ENCODE results near the gene COL2A1. TPM values are rescaled to one million over a fixed set of nuclear protein-coding genes. Genes with fewer than 3 reads are reported as not detected.

The COL2A1 gene
- total RNA-seq, 2 experiments from 2014 or later, result 0.34 TPM; not detected in 1

- ChIA-PET POLR2A (interaction anchor here (1.0 to 1.5 kb wide), 2 partner anchors 28 to 154 kb away, joined by 3 read pairs; no protein-coding TSS in a partner anchor), CTCF (interaction anchor here (0.7 kb wide), 1 partner anchor 30 kb away, joined by 3 read pairs; the partner anchor contains the start of gene TMEM106C)
- Mint-ChIP-seq H3K9me3 (no peaks in the 10 kb centered on the region), H3K27me3 (peaks cover 33% of the 10 kb centered on the region), H3K27ac (no peak overlapping the region), H3K4me1 (ENCODE audit: low read depth) (peaks cover 22% of the 10 kb centered on the region), H3K36me3 (ENCODE audit: low read depth) (no peaks in the 10 kb centered on the region), H3K4me3 (no peak overlapping the region)
- no peak for ATAC-seq
- no peak for DNase-seq
- intact Hi-C loops (cut with micrococcal nuclease), result no loop called here
- no peak for TF ChIP-seq CTCF (IDR thresholded peaks at IDR 0.05)
These were observed 10.8 kb downstream of the COL2A1 start for GRCh38 chr12:47993491-47993890.

- no peak for ATAC-seq
- no peak for DNase-seq
- CTCF ChIA-PET, result interaction anchor here (0.7 to 0.9 kb wide), 2 partner anchors 11 to 29 kb away, joined by 3 read pairs; partner anchors contain the start of gene TMEM106C
- intact Hi-C loops (cut with micrococcal nuclease), result no loop called here
- TF ChIP-seq CTCF (IDR thresholded peaks at IDR 0.05), result no peak
- H3K9me3 Mint-ChIP-seq, result no peaks in the 10 kb centered on the region
- peaks cover 26% of the 10 kb centered on the region for H3K27me3 Mint-ChIP-seq
- no peak overlapping the region for H3K27ac Mint-ChIP-seq
- peaks cover 22% of the 10 kb centered on the region for H3K4me1 Mint-ChIP-seq (ENCODE audit: low read depth)
- H3K4me3 Mint-ChIP-seq, result no peak overlapping the region
- no peaks in the 10 kb centered on the region for H3K36me3 Mint-ChIP-seq (ENCODE audit: low read depth)
- POLR2A ChIA-PET, result interaction anchor here (0.5 to 1.5 kb wide), 2 partner anchors 27 to 165 kb away, joined by 3 read pairs; partner anchors contain the start of gene ASB8
These were observed 11.5 kb downstream of the COL2A1 start for GRCh38 chr12:47992776-47993175.

GRCh38 chr12:47991106-47992061 lies 12.9 kb downstream of the COL2A1 start:
- intact Hi-C loops (cut with micrococcal nuclease), result no loop called here
- CTCF ChIA-PET, result interaction anchor here (0.9 to 2.1 kb wide), 10 partner anchors 12 to 248 kb away, joined by 3 to 6 read pairs (median 3); partner anchors contain the start of gene TMEM106C
- POLR2A ChIA-PET, result interaction anchor here (1.0 to 1.9 kb wide), 2 partner anchors 14 to 51 kb away, joined by 3 to 4 read pairs; no protein-coding TSS in a partner anchor
- no peaks in the 10 kb centered on the region for H3K9me3 Mint-ChIP-seq
- no peaks in the 10 kb centered on the region for H3K36me3 Mint-ChIP-seq (ENCODE audit: low read depth)
- DNase-seq (no peak), ATAC-seq (no peak)
- TF ChIP-seq CTCF (IDR thresholded peaks at IDR 0.05), result no peak
- H3K27me3 Mint-ChIP-seq, result peaks cover 24% of the 10 kb centered on the region
- H3K4me1 Mint-ChIP-seq (ENCODE audit: low read depth), result peaks cover 22% of the 10 kb centered on the region
- no peak overlapping the region for H3K4me3 Mint-ChIP-seq
- no peak overlapping the region for H3K27ac Mint-ChIP-seq

GRCh38 chr12:47990351-47991105 lies 13.7 kb downstream of the COL2A1 start:
- no peak for TF ChIP-seq CTCF (IDR thresholded peaks at IDR 0.05)
- intact Hi-C loops (cut with micrococcal nuclease), result no loop called here
- Mint-ChIP-seq H3K36me3 (ENCODE audit: low read depth) (no peaks in the 10 kb centered on the region), H3K27ac (peak overlapping the region; percentile 75), H3K4me1 (ENCODE audit: low read depth) (peaks cover 22% of the 10 kb centered on the region), H3K9me3 (no peaks in the 10 kb centered on the region), H3K27me3 (peaks cover 22% of the 10 kb centered on the region), H3K4me3 (no peak overlapping the region)
- ATAC-seq (peak; percentile 90), DNase-seq (peak; percentile 80)
- ChIA-PET CTCF (interaction anchor here (0.6 to 2.1 kb wide), 11 partner anchors 16 to 248 kb away, joined by 3 to 6 read pairs (median 3); no protein-coding TSS in a partner anchor), POLR2A (interaction anchor here (0.6 to 1.9 kb wide), 4 partner anchors 13 to 184 kb away, joined by 3 to 4 read pairs (median 3); no protein-coding TSS in a partner anchor)
